Embryonic facial prominence (tissue), 1 donor: ENCODE data around the gene HYAL3.
A peak's percentile ranks its signal among the peaks of the same experiment; 100 is the strongest.
"Not testable (repeated sequence)": the region's sequence is repeated elsewhere in the genome, so short reads cannot be mapped to it uniquely, and the experiment has no call there.

Source experiments
- DNase-seq: peaks from one replicate; pipeline ENCODE4 v3.0.0-alpha.2; 2016; ENCODE audit errors: extremely low spot score

HYAL3 gene

DNA sequence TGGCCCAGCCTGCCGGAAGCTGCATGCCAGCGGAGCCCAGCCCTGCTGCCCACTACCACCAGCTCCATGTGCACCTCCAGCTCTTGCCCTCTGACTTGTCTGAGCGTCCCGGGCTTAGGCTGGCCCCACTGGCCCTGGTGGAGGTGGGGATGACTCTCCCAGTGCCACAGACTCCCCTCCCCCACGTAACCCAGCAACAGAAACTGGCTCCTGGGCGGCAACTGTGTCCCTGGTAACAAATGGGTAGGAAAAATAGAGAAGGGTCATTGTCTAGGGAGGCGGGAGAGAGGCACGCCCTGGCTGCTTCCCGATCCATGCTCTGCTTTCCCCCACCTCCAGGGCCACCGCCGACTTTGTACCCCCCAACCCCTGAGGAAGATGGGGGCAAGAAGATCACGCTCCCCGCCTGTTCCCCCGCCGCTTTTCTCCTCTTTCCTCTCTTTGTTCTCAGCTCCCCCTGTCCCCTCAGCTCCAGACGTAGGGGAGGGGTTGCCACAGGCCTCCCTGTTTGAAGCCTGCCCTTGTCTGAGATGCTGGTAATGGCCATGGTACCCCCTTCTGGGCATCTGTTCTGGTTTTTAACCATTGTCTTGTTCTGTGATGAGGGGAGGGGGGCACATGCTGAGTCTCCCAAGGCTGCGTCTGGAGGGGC, 41.0 kb downstream of the HYAL3 start:
- DNase-seq: no peak

- no peak for DNase-seq
Observed at GRCh38 chr3:50256978-50257890, 42.0 kb downstream of the HYAL3 start.

DNA sequence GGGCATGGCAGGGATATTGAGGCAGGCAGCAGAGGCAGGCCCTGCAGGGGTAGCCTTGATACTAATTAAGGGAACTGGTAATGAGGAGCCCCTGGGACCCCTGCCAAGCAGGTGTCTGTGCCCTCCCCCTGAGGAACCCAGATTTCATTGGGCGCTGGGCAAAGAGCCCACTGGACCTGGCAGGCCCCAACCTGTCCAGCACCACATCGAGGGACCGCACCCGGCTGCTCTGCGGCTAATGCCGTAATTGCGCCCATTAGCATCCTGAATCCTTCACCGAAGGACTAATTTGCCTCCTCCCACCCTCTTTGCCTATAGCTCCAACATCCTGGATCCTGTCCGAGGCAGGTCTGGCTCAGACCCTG, 44.0 kb downstream of the HYAL3 start:
- no peak for DNase-seq

DNA sequence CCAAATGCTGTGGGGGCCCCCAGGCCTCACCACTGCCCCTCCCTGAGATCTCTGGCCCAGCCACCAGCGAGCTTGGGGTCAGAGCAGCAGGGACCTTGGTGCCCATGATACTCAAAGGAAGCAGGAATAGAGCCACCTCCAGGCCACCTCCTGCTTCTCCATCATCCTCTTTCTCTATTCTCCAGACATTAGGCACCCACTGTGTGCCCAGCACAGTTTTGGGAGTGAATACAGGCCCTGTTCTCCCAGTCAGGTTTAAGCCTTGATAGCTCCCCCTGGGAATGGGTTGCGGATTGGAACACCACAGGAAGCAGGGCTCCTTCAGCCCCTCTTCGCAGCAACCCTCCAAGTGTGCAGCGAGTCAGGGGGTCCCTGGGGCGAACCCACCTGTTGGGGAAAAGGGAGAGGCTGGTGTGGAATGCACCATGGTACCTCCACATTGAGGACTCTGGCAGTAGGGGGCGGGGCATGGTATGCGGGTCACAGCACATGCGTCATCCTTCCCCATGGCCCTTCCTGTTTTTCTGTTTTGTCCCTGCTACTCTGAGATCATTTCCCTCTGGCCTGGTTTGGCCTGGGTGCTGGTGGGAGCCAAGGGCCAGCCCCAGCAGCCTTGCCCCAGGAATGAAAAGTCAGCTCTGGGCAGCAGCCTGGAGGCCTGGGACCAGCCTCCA, 44.5 kb downstream of the HYAL3 start:
- DNase-seq: no peak

DNA sequence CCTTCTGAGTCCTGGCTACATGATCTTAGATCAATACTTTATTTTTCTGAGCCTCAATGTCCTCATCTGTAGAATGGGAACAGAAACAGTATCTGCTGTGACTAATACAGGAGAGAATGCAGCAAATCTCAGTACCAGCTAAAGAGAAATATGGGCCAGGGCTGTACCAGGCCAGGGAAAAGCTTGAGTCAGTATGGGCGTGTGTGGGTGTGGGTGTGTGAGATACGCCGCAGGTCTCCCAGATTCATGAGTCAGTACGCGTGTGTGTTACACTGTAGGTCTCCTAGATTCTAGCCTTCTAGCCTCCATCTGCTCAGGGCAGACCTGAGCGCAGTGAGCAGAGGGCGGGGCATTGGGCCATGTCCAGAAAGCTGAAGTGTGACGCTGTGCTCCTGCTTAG, 48.0 kb downstream of the HYAL3 start:
- DNase-seq: no peak

- DNase-seq: no peak
Observed at GRCh38 chr3:50250514-50250913, 48.7 kb downstream of the HYAL3 start.

- DNase-seq: no peak
Observed at GRCh38 chr3:50249457-50249856, 49.7 kb downstream of the HYAL3 start.

GRCh38 chr3:50248387-50248786, 50.8 kb downstream of the HYAL3 start:
- DNase-seq: no peak

DNA sequence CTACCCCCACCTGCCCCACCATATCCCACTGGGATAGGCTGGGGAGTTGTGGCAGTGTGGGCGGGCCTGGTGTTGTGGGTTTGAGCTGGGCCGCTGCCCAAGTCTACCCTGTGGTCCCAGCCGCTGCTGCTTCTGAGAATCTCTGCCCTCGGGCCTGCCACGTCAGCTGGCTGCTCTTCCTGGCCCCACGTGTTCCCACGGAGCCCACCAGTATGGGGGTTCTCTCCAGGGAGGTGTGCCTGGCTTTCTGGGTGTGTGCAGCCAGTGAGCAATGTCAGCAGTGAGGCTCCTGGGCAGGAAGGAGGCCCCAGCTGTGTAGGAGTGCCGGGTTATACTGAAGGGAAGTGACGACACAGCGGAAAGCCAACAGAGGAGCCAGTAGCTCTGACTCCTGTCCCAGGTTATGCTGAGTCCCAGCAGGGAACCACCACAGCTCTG, 52.7 kb downstream of the HYAL3 start:
- DNase-seq: peak; percentile 64

- DNase-seq: peak; percentile 85
Observed at GRCh38 chr3:50245831-50246516, 53.2 kb downstream of the HYAL3 start.

DNA sequence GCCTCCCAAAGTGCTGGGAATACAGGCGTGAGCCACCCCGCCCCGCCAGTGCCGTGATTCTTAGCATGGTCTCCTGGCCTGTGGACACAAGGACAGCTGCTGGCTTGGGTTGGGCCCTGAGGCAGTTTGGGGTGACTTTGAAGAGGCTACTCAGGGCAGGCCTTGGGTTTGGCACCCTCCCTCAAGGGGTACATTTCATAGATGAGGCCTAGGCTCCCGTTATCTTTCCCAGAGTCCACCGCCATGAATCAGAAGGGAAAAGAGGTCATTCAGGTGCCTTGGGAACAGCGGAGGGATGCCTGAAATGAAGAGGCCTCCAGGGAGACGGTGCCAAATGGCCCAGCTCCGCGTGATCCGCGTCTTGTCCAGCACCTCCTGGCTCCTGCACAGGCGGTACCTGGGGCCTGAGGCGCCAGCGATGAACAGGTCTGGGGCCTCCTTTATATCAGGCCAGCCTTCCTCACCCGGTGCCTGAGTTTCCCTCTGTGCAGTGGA, 53.9 kb downstream of the HYAL3 start:
- no peak for DNase-seq

- not testable (repeated sequence) for DNase-seq
Observed at GRCh38 chr3:50244813-50245212, 54.4 kb downstream of the HYAL3 start.

- no peak for DNase-seq
Observed at GRCh38 chr3:50243543-50243895, 55.7 kb downstream of the HYAL3 start.

DNA sequence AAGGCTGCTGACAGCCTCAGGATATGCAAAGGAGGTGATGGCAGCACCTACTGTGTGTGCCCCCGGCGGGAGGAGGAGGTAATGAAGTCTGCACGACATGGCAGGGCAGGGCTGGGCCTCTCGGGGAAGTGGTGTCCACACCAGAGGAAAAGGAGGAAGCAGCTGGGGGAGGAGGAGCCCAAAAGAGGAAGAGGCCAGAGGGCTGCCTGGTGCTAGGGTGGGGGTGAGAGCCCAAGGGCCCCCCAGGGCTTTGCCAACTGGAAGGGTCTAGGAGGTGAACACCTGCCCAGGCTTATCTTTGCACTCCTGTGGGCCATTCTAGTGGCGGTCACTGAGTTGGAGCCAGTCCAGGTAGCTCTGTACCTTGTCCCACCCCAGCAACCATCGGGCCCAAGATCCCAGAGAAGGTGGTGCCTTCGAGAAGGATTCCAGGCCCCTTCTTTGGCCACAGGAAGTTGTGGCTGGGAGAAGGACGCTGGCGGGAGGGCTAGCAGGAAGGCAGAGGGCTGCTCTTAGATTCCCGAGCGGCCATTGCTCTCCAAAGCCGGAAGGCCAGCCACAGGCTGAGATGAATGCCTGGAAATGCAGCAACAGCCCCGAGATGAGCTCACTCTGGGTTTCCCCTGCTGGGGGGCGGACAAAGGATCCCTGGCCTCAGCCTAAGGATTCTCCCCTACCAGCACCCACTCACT, 56.2 kb downstream of the HYAL3 start:
- no peak for DNase-seq
